Body of pancreas (tissue), 4 donors: ENCODE measurements around the gene AUH.

Experiments
- CTCF ChIP-seq, 7 experiments: fragments of 450-650 bp in 4 of 7; fragments of 200-600 bp in 3 of 7; sonication (generic) in 3 of 7; IDR thresholded peaks; one replicate each; pipeline ENCODE4 v1.5.1; 2016 to 2019; ENCODE audit warnings: antibody characterized with exemption in 7 of 7
- POLR2A ChIP-seq, 3 donors: fragments of 450-650 bp; IDR thresholded peaks; one replicate each; pipeline ENCODE4 v1.6.1; 2016; ENCODE audit warnings: antibody characterized with exemption in 3 of 3, mild to moderate bottlenecking in 2 of 3

DNA sequence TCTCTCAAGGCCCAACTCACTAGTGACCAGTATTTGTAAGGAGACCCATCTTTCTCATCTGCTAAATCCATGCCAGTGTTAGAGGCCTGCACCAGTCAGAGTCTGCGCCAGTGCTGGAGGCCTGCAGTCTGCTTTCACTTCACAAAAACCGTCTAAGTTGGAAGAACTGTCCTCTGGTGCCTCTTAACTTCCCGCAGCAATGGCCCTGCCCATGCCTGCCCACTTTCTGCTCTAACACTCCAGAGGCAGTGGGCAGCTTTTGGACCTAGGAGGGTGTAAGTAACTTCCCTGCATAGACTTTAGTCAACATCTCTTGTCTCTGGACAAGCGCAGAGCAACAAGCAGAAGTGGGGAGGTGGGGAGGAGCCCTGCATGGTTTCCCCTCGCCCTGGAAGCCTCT lies 152.9 kb downstream of the AUH start:
- TF ChIP-seq POLR2A (IDR thresholded peaks at IDR 0.05) (no peak), CTCF (IDR thresholded peaks at IDR 0.05) (no peak)
